Stimulated activated CD4-positive, alpha-beta T cell treated with anti-CD3 and anti-CD28 coated beads, Interleukin-1b, Interleukin-23, amount 100 ng/mL, for 4 hours (primary cell): ENCODE results near the gene CKAP4.

Experiments
- DNase-seq, 2 donors: peaks; one replicate each; pipeline ENCODE4 v3.0.0-alpha.2; 2020; ENCODE audit warnings: low read depth in 2 of 2

CKAP4 gene

DNA sequence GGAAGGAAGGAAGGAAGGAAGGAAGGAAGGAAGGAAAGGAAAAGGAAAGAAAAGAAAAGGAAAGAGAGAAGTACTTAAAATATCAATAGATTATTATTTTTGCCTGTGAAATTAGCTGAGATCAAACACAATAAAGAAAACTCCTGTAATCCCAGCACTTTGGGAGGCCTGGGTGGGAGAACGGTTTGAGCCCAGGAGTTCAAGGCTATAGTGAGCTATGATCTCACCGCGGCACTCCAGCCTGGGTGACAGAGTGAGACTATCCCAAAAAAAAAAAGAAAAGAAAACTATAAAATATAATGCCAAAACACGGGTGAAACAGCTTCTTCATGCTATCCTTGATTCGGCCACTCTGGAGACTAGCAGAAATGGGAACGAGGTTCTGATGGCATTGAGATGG is 26.2 kb upstream of the CKAP4 start:
- DNase-seq, result no peak

DNA sequence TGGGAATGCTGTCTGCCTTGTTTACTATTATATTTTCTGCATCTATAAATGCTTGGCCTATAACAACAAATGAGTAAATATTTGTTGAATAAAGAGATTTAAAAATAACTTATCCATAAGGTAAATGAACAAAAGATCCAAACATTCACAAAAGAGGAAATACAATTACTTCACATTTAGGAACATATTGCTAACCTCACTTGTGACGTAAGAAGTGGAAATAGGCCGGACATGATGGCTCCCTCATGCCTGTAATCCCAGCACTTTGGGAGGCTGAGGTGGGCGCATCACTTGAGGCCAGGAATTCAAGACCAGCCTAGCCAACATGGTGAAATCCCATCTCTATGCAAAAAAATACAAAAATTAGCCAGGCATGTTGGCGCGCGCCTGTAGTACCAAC is 25.7 kb upstream of the CKAP4 start:
- DNase-seq, result no peak

DNA sequence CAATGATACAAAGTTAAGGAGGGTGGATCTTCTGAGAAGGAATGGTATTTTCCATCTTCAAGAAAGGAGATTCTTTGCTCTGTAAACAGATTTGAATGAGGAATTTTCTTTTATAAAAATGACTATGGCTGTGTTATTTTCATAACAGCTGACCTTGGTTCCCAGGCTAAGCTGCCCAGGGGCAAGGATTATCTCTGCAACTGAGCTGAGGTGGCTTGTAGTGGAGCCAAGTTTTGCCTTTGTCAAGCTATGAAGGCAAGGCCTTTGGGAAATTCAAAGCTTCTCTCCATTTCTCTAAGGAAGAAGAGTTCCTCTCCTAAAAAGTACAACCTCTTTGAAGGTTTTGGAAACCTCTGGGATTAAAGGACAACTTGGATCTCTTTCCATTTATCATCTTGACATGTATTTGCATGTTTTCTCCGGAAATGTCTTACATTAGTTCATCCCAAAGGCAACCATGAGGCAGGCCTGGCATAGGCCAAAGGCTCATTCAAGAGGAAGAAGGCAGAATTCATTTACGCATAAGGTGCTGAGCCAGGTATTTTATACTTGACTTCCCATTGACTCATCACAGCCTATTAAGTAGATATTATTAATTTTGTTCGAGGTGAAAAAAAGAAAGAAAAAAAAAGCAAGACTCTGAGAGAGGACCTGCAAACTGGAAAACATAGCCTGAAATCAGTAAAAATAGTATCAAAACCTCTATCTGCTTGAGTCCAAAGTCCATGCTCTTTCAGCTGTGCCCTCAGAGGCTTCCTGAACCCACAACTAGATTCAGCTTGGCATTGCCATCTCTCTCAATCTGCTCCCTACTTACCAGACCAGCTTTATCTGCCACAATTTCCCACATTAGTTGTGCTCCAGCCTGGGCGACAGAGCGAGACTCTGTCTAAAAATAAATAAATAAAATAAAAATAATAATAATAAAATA is 24.0 kb upstream of the CKAP4 start:
- DNase-seq, result no peak

DNA sequence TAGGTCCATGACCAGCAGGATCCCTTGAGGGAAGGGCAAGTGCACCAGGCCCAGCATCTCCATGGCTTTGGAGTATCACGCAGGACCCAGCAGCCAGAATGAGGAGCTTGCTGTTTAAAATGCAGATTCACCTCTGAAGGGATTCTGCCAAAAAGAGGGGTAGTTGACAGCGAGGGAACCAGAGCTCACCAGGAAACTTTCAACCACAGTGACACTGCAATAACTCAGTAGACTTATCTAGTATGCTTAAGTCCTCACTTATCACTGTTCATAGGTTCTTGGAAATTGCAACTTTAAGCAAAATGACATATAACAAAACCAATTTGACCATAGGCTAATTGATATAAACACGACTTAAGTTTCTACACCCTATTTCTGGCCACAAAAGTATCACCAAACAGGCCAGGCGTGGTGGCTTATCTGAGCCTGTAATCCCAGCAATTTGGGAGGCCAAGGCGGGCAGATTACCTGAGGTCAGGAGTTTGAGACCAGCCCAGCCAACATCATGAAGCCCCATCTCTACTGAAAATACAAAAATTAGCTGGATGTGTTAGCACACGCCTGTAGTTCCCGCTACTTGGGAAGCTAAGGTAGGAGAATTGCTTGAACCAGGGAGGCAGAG is 21.4 kb upstream of the CKAP4 start:
- DNase-seq, result no peak

DNA sequence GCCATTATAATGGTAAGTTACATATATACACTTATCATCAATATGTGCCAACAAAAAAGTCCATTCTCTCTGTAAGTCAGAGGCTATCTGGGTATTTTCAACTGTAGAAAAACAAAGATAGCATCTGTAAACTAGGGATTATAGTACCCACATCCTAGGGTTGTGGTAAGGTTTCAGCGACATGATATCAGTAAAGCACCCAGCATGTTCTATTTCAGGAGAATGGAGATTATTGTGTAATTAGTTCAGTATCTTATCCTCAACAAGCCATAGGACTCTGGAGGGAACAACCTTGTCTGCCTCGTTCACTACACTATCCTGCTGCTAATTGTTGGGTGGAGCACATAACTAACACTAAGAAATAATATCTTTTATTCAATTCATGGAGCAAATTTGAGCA is 19.7 kb upstream of the CKAP4 start:
- no peak for DNase-seq

DNA sequence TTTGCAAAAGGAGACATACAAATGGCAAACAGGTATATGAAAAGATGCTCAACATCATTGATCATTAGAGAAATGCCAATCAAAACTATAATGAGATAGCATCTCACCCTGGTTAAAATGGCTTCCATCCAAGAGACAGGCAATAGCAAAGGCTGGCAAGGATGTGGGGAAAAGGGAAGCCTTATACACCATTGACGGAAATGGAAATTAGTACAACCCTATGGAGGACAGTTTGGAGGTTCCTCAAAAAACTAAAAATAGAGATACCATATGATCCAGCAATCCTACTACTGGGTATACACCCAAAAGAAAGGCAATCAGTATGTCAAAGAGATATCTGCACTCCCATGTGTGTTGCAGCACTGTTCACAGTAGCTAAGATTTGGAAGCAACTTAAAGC is 17.3 kb upstream of the CKAP4 start:
- DNase-seq, result no peak

DNA sequence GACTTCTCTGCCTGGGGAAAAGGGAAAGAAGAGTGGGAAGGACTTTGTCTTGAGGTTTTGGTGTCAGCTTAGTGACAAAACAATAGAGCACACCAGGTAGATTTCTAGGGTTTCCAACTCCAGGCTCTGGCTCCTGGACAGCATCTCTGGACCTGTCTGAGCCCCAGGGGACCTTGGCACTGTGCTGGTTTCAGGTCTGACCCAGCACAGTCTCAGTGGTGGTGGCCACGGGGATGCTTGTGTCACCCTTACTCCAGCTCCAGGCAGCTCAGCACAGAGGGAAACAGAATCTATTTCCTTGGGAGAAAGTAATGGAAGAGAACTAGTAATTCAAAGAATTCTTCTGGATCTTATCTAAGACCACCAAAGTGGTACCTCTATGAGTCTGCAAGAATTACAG is 11.1 kb upstream of the CKAP4 start:
- no peak for DNase-seq

DNA sequence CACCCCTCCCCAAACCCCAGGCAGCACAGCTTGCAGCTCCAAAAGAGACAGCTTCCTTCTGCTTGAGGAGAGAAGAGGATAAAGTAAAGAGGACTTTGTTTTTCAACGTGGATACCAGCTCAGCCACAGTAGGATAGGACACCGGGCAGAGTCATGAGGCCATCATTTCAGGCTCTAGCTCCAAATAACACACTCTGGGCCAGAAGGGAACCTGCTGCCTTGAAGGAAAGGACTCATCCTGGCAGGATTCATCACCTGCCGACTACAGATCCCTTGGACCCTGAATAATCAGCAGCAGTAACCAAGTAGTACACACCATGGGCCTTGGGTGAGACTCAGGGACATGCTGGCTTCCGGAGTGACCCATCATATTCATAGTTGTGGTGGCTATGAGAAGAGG is 10.4 kb upstream of the CKAP4 start:
- DNase-seq, result no peak

DNA sequence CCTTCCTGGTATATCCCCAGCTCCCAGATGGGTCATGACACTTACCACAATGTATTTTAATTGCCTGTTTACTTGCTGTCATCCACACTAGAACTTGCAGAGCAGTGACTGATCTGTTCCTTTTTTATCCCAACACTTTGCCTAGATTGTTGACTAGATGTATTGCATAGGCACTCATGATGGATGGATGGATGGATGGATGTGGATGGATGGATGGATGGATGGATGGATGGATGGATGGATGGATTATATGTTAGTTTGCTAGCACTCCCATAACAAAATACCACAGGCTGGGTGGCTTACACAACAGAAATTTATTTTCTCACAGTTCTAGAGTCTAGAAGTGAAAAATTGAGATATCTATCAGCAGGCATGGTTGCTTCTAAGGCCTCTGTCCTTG is 8.7 kb upstream of the CKAP4 start:
- DNase-seq, result no peak

DNA sequence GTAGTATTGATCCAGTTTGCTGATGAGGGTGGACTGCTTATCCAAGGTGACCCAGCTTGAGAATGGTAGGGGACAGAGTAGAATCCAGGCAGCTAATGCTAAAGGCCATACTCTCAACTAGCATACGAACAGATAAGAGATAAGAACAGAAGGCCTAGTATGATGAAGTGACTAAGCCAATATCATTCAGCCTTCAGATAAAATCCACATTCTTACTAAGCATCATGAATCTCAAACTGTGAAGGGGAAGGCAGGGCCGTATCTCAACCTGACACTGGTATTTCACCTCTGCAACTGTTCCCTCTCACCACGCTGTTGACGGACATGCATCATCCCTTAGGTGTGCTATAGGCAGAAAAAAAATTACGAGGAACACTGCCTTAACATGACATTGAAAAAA is 8.1 kb upstream of the CKAP4 start:
- DNase-seq, result no peak

DNA sequence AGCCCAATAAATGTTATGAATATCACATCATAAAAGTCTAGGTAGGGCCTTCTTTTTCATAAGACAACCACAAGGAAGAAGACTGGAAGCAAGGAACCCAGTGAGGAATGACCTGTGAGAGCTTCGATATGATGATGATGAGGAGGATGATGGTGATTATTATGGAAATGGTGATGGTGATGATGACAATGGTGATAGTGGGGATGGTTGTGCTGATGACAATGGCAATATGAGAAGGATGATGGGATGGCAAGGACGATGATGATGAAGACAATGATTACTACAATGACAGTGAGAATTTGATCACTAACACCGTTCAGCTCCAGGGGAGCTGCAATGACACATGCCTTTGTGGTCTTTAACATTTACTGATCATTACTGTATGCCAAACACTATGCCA is 7.7 kb upstream of the CKAP4 start:
- DNase-seq, result no peak

DNA sequence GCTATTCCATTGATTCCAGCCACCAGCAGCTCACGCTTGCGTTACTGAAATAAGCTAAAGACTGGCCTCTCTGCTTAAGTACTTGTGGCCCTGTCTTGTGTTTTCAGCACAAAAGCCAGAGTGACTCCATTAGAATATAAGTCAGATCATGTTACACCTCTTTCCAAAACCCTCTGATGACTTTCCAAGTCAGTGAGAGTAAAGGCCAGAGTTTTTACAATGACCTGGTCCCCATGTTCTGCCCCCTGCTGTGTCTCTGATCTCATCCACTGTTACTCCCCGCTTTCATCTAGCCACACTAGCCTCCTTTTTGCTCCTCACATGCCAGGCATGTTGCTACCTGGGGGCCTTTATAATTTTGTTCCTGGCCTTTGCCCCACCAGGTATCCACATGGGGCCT is 6.9 kb upstream of the CKAP4 start:
- no peak for DNase-seq

DNA sequence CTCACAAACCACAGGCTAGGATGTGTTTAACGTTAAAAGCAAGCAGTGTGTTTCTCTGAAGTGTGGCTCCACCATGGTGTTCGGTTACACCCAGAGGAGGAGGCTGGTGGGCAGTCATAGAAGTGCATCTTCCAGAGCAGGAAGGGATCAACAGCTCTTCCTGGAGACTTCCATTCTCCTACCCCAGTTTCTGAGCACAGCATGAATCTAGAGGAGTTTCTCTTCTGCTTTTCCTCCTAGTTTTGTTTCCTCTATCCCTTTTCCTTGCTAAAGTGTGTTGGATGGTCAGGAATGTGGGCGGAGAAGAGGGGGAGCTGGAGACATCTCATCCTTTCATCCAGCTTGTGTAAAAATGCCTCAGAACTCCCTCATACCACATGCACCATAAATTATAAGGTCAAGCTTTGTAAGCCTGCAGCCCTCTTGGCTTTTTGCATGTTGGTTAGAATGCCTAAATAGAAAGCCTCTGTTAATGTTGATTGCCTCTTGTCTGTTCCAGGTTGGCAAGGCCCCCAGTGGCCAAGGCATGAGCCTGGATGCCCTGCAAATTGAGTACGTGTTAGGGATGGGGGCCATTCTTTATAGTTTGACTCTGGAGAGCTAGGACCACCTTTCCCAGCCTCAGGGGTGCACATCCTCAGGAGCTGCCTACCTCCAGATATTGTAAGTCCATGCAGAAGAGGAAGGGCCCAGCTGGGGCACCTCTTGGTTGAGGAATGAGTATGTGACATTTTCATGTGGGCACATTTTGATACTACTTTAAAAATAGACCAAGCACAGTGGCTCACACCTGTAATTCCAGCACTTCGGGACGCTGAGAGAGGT is 4.0 kb upstream of the CKAP4 start:
- DNase-seq, result no peak

DNA sequence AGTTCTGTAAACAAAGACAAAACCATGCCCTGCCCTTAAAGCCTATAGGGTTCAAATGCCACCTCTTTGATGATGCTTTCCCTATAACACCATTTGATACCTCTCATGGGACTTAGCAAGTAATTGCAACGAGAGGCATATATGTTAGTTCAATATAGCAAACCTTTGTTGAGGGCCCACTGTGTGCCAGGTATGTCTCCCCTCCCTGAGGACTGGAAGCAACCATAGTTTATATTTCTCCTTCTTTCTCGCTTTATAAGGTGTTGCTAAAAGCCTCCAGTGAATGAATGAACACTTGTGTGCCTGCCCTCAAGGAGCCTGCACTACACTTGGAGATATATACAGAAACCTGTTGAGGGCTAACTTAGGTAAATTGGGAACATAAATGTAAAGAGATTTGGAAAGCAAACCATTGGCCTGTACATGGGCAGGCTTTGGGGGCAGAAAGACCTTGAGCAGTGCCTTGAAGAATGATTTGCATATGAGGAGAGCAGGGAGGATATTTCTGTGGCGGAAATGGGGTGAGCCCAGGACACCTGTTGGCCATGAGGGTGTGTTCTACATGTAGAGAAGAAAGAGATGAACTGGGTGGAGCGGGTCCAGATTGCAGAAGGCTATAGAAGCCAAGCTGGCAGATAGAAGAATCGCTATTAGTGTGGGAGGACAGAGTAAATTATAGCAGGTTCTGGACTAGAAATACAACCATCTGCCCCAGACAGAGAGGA is 1.8 kb upstream of the CKAP4 start:
- DNase-seq, result no peak

DNA sequence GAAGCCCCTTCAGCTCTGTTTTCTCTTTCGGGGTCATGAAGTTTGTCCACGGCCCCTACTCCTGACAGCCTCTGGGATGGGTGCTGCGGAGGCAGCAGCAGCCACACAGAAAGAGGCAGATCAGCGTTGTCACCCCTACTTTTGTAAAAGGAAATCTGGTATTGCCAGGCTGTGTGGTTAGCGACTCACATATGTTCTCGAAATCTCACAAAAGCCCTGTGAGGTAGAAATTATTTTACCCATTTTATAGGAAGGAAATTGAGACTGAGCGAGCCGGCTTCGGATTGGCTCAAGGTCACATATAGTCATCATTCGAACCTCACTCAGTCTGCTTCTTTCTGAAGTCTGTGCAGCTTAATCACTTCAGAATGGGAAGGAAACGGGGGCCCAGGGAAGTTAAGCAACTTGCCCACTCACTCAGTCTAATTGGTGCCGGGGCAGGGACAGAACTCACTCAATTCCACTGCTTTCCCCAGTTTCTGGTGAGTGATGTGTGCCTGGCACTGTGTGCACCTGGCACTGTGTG is 1.1 kb upstream of the CKAP4 start:
- peak; percentile 14 to 23 for DNase-seq

DNA sequence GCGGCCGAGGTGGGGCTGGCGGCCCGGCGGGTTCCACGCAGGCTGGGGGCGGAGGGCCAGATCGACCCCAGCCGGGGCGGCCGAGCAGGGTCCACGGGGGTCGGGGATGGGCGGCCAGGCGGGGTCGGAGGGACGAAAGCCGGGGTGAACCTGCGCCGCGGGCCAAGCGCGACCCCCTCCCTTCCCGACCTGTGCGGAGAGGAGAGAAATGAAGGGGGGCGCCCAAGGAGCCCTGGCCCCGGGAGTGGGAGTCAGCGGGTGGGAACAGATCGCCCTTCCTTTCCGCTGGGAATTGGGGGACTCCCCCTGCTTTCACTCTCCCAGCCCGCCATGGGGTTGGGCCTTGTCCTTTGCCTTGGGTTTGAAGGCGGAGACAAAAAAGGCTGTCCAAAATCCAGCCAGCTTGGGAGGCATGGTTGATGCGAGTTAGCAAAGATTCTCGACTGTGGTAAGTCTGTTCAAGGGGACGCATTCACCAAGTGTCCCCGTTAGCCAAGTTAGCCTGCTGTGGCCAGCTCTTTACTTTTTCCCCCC is 559 bp upstream of the CKAP4 start:
- DNase-seq, result no peak

DNA sequence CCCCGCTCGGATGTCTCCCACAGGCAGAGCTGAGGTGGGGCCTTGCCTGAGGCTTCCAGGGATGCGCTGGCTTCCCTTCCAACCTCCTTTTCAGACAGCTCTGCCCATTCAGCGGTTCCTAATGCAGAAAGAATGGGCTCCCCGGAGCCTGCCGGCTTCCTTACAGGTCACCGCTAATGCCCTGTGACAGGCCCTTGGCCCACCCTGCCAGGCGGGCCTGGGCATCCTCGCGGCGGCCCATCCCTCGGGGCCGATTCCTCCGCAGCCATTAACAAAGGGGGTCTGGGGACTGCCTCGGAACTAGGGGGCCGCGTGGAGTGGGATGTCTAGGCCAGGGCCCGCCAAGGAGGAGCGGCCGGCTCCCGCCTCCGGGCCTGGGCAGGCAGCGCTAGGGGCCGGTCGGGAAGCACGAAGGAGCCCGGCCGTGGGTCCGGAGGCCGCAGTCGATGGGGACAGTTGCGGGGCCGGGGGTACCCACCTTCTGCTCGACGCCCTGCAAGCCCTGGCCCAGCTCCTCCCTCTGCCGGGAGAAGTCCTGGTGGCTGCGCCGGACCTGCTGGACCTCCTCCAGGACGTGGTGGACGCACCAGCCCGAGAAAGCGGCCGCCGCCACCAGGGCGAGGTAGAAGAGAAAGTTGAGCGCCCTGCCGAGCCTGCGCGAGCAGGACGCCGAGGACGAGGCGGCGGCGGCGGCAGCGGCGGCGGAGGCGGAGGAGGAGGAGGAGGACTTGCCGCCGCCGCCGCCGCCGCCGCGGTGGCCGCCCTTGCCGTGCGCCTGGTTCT is 738 bp downstream of the CKAP4 start:
- DNase-seq, result peak; percentile 47 to 52

DNA sequence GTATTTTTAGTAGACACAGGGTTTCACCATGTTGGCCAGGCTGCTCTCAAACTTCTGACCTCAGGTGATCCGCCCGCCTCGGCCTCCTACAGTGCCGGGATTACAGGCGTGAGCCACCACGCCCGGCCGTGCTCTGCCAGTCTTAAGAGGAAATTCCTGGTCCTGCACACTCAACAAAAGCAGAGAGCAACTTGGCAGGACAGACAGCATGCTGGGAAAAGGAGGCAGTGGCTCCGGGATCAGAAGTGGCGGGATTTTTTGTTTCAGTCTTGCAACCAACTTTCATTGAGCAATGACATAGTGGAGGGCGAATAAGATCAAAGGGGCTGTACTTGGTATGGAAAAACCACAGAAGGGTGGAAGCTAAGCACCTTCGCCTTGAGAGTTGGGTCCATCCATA is 2.1 kb downstream of the CKAP4 start:
- no peak for DNase-seq

DNA sequence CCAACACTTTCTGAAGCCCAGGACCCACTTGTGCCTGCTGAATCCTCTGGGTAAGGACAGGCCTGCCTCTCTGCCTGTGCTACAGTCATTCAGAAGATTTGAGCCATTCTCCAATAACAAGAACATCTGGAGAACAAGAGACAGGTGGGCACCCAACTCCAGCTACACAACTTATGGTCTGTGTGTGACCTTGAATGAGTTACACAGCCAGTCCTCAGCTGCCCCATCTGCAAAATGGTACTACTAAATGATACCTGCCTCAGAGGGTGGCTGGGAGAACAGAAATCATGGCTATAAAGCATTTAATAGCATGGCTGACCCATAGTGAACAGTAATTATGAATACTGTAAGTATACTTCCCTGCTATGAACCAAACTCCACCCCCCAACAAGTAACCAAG is 4.2 kb downstream of the CKAP4 start:
- DNase-seq, result no peak

DNA sequence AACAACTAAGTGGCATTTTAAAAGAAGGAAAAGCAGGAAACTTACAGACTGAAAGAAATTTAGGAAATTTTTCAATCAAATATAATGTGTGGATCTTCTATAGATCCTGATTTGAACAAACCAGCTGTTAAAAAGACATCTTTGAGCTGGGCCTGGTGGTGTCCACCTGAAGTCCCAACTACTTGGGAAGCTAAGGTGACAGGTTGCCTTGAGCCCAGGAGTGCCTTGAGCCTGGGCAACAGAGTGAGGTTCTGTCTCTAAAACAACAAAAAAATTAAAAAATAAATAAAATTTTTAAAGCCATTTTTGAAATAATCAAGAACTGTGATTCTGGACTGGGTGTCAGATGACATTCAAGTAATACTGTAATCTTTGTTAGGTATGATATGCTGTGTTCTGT is 7.0 kb downstream of the CKAP4 start:
- no peak for DNase-seq

DNA sequence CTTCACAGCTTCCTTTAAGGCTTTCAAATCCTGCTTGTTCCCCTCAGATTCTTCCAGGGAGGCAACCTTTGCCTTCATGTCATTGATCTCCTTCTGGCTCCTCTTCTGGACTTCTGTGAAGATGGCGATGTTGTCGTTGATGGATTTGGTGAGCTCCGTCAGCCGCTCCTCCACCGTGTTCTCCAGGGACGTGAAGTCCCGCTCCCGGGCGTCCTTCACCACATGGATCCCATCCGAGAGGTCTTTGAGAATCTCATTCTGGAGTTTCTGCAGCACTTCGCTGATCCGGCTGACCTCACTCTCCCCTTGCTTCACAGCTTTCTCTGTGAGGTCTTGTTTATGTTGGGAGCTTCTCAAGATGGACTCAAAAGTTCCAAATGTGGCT is 7.9 kb downstream of the CKAP4 start:
- no peak for DNase-seq
